HG03469 (cell line): ENCODE results near the gene ZC3H18.

Experiments
- ATAC-seq: cut with Tn5 transposase; IDR thresholded peaks from one replicate; pipeline ENCODE4 v1.9.1; 2021; ENCODE audit warnings: mild to moderate bottlenecking, moderate library complexity, moderate number of reproducible peaks; ENCODE audit not compliant: unreplicated experiment

ZC3H18 gene

GRCh38 chr16:88636488-88637265 lies 66.5 kb downstream of the ZC3H18 start:
- ATAC-seq: no peak

- no peak for ATAC-seq
Measured at GRCh38 chr16:88638323-88639230, 68.4 kb downstream of the ZC3H18 start, which contains the start of gene IL17C. Gene IL17C (plus strand): TSS chr16:88638572. CDS start chr16:88638642, 70 bp downstream.

- no peak for ATAC-seq
Measured at GRCh38 chr16:88639231-88640038, 69.2 kb downstream of the ZC3H18 start.

GRCh38 chr16:88640039-88640495 lies 69.9 kb downstream of the ZC3H18 start:
- ATAC-seq: no peak

- no peak for ATAC-seq
Measured at GRCh38 chr16:88640498-88641247, 70.5 kb downstream of the ZC3H18 start.

GRCh38 chr16:88642881-88643643 lies 72.9 kb downstream of the ZC3H18 start:
- no peak for ATAC-seq

- no peak for ATAC-seq
Measured at GRCh38 chr16:88643644-88643932, 73.4 kb downstream of the ZC3H18 start.

- no peak for ATAC-seq
Measured at GRCh38 chr16:88645455-88645854, 75.3 kb downstream of the ZC3H18 start.

GRCh38 chr16:88645941-88646340 lies 75.7 kb downstream of the ZC3H18 start:
- ATAC-seq: no peak

- no peak for ATAC-seq
Measured at GRCh38 chr16:88646345-88647034, 76.3 kb downstream of the ZC3H18 start.

GRCh38 chr16:88647178-88648070 lies 77.2 kb downstream of the ZC3H18 start:
- no peak for ATAC-seq

GRCh38 chr16:88649195-88649923 lies 79.2 kb downstream of the ZC3H18 start:
- ATAC-seq: no peak

GRCh38 chr16:88649924-88650748 lies 79.9 kb downstream of the ZC3H18 start:
- no peak for ATAC-seq

- ATAC-seq: peak; percentile 28
Measured at GRCh38 chr16:88650749-88651275, 80.6 kb downstream of the ZC3H18 start, which contains the start of gene CYBA. Gene CYBA (minus strand): TSS chr16:88651053. CDS start chr16:88651013, 40 bp downstream.

GRCh38 chr16:88651276-88651988 lies 81.2 kb downstream of the ZC3H18 start:
- ATAC-seq: peak; percentile 50
